OCI-LY1 (cell line): ENCODE data around the gene DAAM1.

Experiments
- EZH2 ChIP-seq: fragments of 200-600 bp; sonication (generic), shearing (Covaris generic); IDR thresholded peaks from 2 replicates; pipeline ENCODE4 v1.8.0; 2017; ENCODE audit warnings: borderline replicate concordance, mixed run types, mild to moderate bottlenecking, antibody characterized with exemption, low read length, moderate library complexity, mixed read lengths
- TF ChIP-seq, protein P1 (sequence below): fragments of 200-600 bp; sonication (generic), shearing (Covaris generic); IDR thresholded peaks from 2 replicates; pipeline ENCODE4 v1.5.1; 2017; ENCODE audit warnings: mild to moderate bottlenecking, antibody characterized with exemption, low read length, moderate library complexity, mixed read lengths

DNA sequence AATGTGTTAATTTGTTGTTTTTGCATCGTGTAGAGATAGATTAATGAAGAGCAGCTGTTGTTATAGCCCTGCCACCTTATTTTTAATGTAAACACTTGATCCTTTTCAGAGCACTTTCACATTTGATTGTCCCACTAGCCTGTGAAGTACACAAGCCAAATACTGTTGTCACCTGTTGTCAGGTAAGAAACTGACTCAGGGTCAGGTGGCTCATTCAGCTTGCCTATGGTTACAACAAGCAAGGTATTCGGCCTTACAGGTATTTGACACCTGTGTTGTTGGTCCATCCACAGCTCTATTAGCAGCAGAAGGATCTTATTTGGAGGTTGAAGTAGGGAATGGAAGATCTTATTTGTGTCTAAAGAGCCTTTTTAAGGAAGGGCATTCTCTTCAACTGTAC, 167.8 kb downstream of the DAAM1 start:
- TF ChIP-seq, protein P1, sequence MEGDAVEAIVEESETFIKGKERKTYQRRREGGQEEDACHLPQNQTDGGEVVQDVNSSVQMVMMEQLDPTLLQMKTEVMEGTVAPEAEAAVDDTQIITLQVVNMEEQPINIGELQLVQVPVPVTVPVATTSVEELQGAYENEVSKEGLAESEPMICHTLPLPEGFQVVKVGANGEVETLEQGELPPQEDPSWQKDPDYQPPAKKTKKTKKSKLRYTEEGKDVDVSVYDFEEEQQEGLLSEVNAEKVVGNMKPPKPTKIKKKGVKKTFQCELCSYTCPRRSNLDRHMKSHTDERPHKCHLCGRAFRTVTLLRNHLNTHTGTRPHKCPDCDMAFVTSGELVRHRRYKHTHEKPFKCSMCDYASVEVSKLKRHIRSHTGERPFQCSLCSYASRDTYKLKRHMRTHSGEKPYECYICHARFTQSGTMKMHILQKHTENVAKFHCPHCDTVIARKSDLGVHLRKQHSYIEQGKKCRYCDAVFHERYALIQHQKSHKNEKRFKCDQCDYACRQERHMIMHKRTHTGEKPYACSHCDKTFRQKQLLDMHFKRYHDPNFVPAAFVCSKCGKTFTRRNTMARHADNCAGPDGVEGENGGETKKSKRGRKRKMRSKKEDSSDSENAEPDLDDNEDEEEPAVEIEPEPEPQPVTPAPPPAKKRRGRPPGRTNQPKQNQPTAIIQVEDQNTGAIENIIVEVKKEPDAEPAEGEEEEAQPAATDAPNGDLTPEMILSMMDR = no peak
- no peak for TF ChIP-seq EZH2
